Stimulated activated CD4-positive, alpha-beta T cell treated with anti-CD3 and anti-CD28 coated beads, Interleukin-4, amount 100 ng/mL, for 48 hours (primary cell): ENCODE measurements around the gene FBXO39.
A peak's percentile ranks its signal among the peaks of the same experiment; 100 is the strongest.
"Not testable (repeated sequence)": the region's sequence is repeated elsewhere in the genome, so short reads cannot be mapped to it uniquely, and the experiment has no call there.

ENCODE experiments used
- DNase-seq, 2 donors: peaks; one replicate each; pipeline ENCODE4 v3.0.0-alpha.2; 2020; ENCODE audit warnings: low read depth in 2 of 2

The FBXO39 gene

GRCh38 chr17:6775871-6776405 is at the start of gene FBXO39:
FBXO39 (plus strand) TSS chr17:6776215; CDS start chr17:6779869, 3,654 bp downstream.
- DNase-seq = no peak

DNA sequence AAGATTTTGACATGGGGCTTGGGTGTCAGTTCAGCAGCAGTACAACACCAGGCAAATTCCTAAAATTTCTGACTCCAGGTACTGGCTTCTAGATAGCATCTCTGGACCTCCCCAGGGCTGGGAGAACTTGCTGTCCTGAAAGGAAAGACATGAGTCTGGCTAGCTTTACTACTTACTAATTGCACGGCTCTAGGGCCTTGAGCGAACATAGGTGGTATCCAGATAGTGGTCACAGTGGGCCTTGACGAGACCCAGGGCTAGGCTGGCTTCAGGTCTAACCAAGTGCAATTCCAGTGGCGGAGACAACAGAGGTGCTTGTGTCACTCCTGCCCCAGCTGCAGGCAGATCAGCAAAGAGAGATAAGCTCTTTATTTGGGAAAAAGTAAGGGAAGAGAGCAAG is 46.5 kb upstream of the FBXO39 start:
- DNase-seq = no peak

DNA sequence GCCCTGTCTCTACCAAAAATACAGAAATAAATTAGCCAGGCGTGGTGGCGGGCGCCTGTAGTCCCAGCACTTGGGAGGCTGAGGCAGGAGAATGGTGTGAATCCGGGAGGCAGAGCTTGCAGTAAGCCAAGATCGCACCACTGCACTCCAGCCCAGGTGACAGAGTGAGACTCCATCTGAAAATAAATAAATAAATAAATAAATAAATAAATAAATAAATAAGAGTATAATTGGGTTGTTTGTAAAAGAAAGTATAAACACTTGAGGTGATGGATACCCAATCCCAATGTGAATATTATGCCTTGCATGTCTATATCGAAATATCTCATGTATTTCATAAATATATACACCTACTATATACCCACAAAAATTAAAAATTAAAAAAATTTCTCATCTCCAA is 29.4 kb upstream of the FBXO39 start:
- not testable (repeated sequence) for DNase-seq

GRCh38 chr17:6748617-6749016 is 27.4 kb upstream of the FBXO39 start:
- no peak for DNase-seq

DNA sequence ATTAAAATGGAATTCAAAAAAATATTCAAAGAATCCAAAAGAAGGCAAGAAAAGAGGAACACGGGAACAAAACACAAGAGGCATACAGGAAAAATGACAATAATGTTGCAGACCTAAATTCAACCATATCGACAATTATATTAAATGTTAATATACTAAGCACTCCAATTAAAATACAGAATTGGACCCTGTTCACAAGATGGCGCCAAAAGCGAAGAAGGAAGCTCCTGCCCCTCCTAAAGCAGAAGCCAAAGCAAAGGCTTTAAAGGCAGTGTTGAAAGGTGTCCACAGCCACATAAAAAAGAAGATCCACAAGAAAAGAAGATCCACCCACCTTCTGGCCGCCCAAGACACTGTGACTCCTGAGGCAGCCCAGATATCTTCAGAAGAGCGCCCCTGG is 26.5 kb upstream of the FBXO39 start:
- no peak for DNase-seq

DNA sequence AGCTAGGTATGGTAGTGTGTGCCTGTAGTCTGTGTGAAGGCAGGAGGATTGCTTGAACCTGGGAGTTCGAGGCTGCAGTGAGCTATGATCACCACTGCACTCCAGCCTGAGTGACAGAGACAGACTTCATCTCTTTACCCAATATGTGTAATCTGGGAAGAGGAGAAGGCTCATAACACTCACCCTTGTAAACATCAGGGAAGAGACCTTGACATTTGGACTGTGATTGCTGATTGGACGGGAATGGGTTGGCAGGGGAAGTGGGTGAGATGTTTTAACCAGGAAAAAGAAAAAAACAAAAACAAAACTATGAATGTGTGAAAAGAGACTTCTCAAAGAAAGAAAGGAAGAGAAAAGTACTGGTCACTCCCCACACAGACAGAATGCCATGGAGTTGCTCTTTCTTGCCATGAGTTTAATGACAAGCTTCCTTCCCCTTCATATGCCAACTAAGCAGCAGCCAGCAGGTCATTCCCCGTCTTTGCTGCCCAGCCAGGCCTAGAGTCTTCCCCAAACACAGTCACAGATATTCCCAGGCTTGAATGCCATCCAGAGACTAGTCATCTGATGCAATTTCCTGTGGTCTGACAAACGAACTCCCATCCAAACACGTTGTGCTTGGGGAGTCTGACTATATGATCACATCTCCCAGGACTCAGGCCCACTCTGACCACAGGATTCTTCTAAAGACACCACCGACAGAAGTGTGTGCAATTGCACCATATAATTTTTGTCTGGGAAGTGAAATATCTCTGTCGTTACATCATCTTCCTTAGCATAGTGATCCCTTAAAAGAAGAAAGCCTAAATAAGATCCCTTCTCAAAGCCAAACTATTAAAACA is 23.7 kb upstream of the FBXO39 start:
- no peak for DNase-seq

DNA sequence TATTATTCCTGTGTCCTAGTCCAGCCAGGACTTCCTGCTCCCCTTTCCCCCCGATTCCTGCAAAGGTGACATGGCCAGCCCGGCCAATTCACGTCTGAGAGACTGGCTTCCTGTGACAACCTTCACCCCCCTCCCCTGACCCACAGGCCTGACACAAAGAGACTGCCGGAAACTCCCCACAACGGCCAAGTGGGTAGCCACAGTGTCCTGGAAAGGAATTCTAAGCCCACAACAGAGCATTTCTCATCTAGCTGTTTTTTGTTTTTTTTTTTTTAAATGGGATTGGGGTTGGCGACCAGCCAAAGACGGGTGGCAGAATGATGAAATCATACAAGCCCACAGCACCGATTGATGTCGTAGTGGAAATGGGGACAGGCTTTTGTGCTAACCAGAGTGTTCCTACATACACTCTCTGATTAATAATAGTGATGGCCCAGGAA is 23.0 kb upstream of the FBXO39 start:
- DNase-seq = no peak

DNA sequence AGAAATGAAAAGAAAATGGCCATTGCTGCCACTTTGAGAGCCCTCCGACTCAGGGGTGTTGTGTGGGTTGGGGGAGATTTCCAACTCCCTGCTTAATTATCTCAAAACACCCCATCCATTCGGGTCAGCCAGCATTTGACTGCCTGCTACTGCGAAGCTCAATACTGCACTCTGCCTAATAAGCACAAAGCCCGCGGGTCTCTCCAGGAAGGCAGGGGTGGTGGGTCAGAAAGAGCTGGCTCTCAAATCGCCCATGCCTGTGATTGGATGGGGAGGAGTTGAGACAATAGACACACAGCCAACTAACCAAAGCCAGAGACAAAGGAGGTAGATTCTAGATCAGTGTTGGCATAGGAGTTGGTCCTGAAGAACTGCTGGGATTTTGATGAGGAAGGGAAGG is 22.5 kb upstream of the FBXO39 start:
- no peak for DNase-seq

GRCh38 chr17:6755281-6755680 is 20.7 kb upstream of the FBXO39 start:
- no peak for DNase-seq

- DNase-seq = peak in 1 of 2 donors; percentile 22
These were observed 20.3 kb upstream of the FBXO39 start, which contains the start of gene XAF1 for GRCh38 chr17:6755731-6756184. XAF1 (plus strand) TSS chr17:6756046; CDS start chr17:6756079, 33 bp downstream.

DNA sequence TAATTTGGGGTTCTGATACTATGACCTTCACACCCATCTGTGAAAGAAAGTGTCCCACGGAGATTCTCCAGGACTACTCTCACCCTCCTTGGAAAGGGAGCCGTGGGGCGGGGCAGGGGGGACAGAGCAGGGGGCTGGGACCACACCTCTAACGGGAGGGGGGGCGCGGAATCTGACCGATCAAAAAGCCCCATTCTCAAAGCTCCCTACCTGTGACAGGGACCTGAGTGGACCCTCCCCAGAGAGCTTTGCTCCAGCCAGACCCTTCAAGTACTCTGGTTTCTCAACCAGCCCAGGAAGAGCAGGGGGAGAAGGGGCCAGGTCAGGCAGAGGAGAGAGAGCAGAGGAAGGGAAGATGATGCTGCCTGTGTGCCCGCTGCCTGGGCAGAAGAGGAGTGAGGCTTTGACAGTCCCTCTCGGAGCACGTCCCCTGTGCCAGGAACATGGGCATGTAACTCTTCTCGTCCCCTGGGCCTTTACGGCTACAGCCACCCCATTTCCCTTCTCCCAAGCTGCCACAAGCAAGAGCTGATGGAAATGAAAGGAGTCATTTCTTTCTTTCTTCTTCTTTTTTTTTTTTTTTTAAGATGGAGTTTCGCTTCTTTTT is 19.5 kb upstream of the FBXO39 start:
- DNase-seq = no peak

DNA sequence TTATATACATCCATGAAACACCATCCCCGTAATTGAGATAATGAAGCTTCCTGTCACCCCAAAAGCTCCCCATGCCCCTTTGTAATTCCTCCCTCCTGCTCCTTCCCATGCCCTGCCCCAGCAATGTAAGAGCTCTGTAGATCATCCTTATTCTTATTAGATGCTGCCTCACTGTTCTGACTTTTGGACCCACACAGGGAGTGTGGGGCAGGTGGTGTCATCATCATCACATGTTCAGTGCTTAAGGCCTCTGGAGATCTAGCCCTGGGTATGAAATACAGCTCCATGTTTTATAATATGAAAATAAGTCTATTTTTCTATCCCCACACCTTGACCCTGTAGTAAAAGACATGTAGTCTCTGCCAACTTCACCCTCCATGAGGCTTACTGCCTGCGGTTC is 18.3 kb upstream of the FBXO39 start:
- no peak for DNase-seq

DNA sequence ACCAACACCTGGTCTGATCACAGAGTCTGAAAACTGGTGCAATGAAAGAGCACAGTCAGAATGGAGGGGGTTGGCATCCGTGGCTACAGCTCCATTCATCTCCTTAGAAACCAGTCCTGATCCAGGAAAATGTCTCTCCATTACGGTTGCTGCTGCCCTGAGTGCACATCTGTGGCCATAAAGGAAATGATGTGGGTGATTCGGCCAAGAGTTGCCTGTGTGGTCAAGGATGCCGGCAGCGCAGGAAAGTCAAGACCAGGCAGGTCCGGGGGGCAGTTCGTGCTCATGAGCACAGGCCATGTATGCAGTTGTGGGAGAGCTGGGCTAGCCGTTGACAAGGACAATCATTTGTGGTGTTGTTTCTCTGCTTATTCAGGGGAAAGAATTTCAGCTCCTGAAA is 14.2 kb upstream of the FBXO39 start:
- no peak for DNase-seq

GRCh38 chr17:6768447-6768846 is 7.6 kb upstream of the FBXO39 start:
- no peak for DNase-seq

GRCh38 chr17:6772016-6772415 is 4.0 kb upstream of the FBXO39 start:
- DNase-seq = no peak

GRCh38 chr17:6774906-6775305 is 1.1 kb upstream of the FBXO39 start:
- not testable (repeated sequence) for DNase-seq

GRCh38 chr17:6779411-6779810 is 3.4 kb downstream of the FBXO39 start:
- no peak for DNase-seq

GRCh38 chr17:6780001-6780400 is 4.0 kb downstream of the FBXO39 start:
- no peak for DNase-seq

DNA sequence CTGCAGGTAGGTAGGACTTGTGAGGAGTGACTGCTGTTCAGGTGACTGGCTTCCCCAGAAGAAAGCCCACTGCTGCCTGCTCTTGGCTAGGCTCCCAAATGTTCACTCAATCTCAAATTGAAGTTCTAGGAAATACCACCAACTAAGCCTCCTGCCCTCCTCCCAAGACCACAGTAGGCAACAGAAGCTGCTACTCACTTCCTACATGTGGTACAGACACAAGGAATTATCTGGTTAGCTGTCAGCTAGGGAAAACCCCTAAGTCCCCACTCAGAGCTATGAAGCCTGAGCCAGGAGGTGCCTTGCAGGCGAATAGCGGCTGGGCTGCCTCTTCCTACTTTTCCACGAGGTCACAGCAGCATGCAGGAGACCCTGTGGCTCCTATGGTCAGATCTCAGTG is 4.9 kb downstream of the FBXO39 start:
- DNase-seq = no peak

DNA sequence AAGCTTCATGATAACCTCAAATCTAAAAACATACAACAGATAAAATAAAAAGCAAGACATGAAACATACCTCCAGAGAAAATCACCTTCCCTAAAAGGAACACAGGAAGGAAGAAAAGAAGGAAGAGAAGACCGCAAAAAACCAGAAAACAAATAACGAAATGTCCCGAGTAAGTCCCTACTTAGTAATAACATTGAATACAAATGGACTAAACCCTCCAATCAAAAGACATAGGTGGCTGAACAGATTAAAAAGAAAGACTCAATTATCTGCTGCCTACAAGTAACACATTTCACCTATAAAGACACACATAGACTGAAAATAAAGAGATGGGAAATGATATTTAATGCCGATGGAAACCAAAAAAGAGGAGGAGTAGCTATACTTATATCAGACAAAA is 6.2 kb downstream of the FBXO39 start:
- no peak for DNase-seq

DNA sequence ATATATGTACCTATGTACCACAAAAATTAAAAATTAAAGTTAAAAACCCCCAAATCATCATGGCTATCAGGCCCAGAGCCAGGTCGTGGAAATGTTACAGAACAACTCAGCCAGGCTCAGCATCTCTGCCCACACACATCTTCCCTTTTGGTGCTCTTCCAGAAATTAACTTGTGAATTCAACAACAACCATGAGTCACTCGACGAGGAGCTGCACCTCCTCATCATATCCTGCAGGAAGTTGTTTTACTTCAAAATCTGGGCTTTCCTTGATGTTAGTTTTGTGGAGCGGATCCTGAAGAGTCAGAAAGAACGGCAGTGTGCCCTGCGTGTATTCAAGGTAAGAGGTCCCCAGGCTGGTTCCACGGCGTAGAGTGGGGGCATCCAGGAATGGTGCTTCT is 10.6 kb downstream of the FBXO39 start:
- no peak for DNase-seq

GRCh38 chr17:6787081-6787693 is 11.2 kb downstream of the FBXO39 start:
- DNase-seq = no peak
